K562 (cell line): ENCODE measurements around the gene PLCL2. TPM values are rescaled to one million over a fixed set of nuclear protein-coding genes. Genes with fewer than 3 reads are reported as not detected.

ENCODE experiments used
- ATAC-seq: fragments of 200-7000 bp; cut with Tn5 transposase; 3 replicates; pipeline ENCODE4 v1.9.1; 2020; ENCODE audit warnings: moderate library complexity
- BruUV-seq: library from RNA; stranded (reverse); fragments of 400-500 nt; replicated peaks from 2 replicates; lab custom pipeline; 2021; lab: Mats Ljungman, UMichigan
- CTCF ChIA-PET: fragments of 300-600 bp; formaldehyde crosslinking; extraction: SDS; loops from one replicate; lab custom pipeline; 2021; ENCODE audit warnings: low intra/inter-chr PET ratio; lab: Yijun Ruan, JAX
- POLR2A ChIA-PET: fragments of 300-600, 350-650 bp; sonication (Branson Sonifier 250); formaldehyde crosslinking; extraction: SDS; loops from one replicate; lab custom pipeline; 2021; ENCODE audit warnings: antibody characterized with exemption, inconsistent platforms; lab: Yijun Ruan, JAX
- DNase-seq, 4 experiments: peaks; one replicate each; pipeline versions ENCODE4 v3.0.0 to v3.0.0-alpha.2; 2011 to 2018; ENCODE audit warnings: low spot score in 3 of 4, mixed read lengths in 3 of 4; ENCODE audit errors: extremely low read depth in 1 of 4
- FAIRE-seq: peaks from 2 replicates; lab custom pipeline; 2011; peaks lifted over from hg19 to GRCh38; lab: Jason Lieb, UNC
- H2AFZ ChIP-seq: 2 replicates; pipeline ENCODE4 v1.6.0; 2011; ENCODE audit warnings: low read depth, low read length, control low read depth, inconsistent platforms
- H3K27ac ChIP-seq: fragments of 200-600 bp; 3 replicates; pipeline ENCODE4 v1.8.0; 2011; ENCODE audit warnings: low read depth, mild to moderate bottlenecking, control low read depth, inconsistent platforms, low read length, moderate library complexity, mixed read lengths; ENCODE audit errors: extremely low read depth
- H3K27me3 ChIP-seq, 2 experiments: fragments of 300-600 bp in 1 of 2; 2 replicates in 1 of 2; 3 replicates in 1 of 2; pipeline versions ENCODE4 v1.6.0 to v1.8.0; 2011; ENCODE audit warnings: inconsistent platforms in 2 of 2, low read length in 2 of 2, mild to moderate bottlenecking in 1 of 2, mixed read lengths in 1 of 2, moderate library complexity in 1 of 2; ENCODE audit not compliant: control insufficient read depth in 2 of 2, insufficient read depth in 2 of 2
- H3K36me3 ChIP-seq: fragments of 300-600 bp; 3 replicates; pipeline ENCODE4 v1.8.0; 2011; ENCODE audit warnings: mild to moderate bottlenecking, low read length, inconsistent platforms; ENCODE audit not compliant: control insufficient read depth, insufficient read depth
- H3K4me1 ChIP-seq, 2 experiments: fragments of 200-600 bp in 1 of 2; replicated peaks in 1 of 2; 2 replicates in 1 of 2; 3 replicates in 1 of 2; pipeline versions ENCODE4 v1.5.1 to v1.8.0; 2011; ENCODE audit warnings: inconsistent platforms in 2 of 2, low read length in 2 of 2, mild to moderate bottlenecking in 1 of 2, mixed read lengths in 1 of 2, moderate library complexity in 1 of 2; ENCODE audit not compliant: control insufficient read depth in 2 of 2, insufficient read depth in 2 of 2
- H3K4me2 ChIP-seq: 2 replicates; pipeline ENCODE4 v1.6.1; 2011; ENCODE audit warnings: low read length, control low read depth, inconsistent platforms, mixed read lengths; ENCODE audit not compliant: insufficient read depth
- H3K4me3 ChIP-seq: fragments of 200-600 bp; sonication (generic), shearing (Covaris generic); 2 replicates; pipeline ENCODE4 v1.5.1; 2016; ENCODE audit warnings: control low read depth, inconsistent platforms
- H3K79me2 ChIP-seq: fragments of 200-600 bp; 3 replicates; pipeline ENCODE4 v1.8.0; 2011; ENCODE audit warnings: low read length, inconsistent platforms; ENCODE audit not compliant: control insufficient read depth, insufficient read depth
- H3K9ac ChIP-seq, 2 experiments: 2 replicates each; pipeline versions ENCODE4 v1.6.0 to v1.6.1; 2011; ENCODE audit warnings: low read depth in 2 of 2, low read length in 2 of 2, control low read depth in 1 of 2, inconsistent platforms in 1 of 2, mild to moderate bottlenecking in 1 of 2, mixed read lengths in 1 of 2; ENCODE audit not compliant: insufficient read depth in 1 of 2
- H3K9me1 ChIP-seq: one replicate; pipeline ENCODE4 v1.6.0; 2011; ENCODE audit warnings: inconsistent platforms, mild to moderate bottlenecking, low read length, moderate library complexity; ENCODE audit not compliant: control insufficient read depth, insufficient read depth
- H3K9me3 ChIP-seq: replicated peaks from 2 replicates; pipeline ENCODE4 v1.5.1; 2011; ENCODE audit warnings: low read depth, low read length, inconsistent platforms; ENCODE audit not compliant: control insufficient read depth, insufficient read depth
- H4K20me1 ChIP-seq: replicated peaks from 2 replicates; pipeline ENCODE4 v1.6.1; 2011; ENCODE audit warnings: low read length, inconsistent platforms, mixed read lengths; ENCODE audit not compliant: control insufficient read depth, insufficient read depth
- ATF1 ChIP-seq, 2 experiments: fragments of 450-650 bp in 1 of 2; IDR thresholded peaks; 2 replicates each; pipeline ENCODE4 v1.6.1; 2016; ENCODE audit warnings: missing compliant biosample characterization in 1 of 2, missing genetic modification characterization in 1 of 2
- CSDE1 ChIP-seq, 2 experiments: fragments of 450-650 bp; IDR thresholded peaks; 2 replicates each; pipeline ENCODE4 v1.6.1; 2016; ENCODE audit warnings: mild to moderate bottlenecking in 1 of 2
- DIDO1 ChIP-seq: fragments of 450-650 bp; IDR thresholded peaks from 2 replicates; pipeline ENCODE4 v1.6.1; 2016; ENCODE audit warnings: low read depth, missing biosample characterization, missing genetic modification characterization
- DNMT1 ChIP-seq: fragments of 450-650 bp; IDR thresholded peaks from 2 replicates; pipeline ENCODE4 v1.6.1; 2016; ENCODE audit warnings: antibody characterized with exemption, mild to moderate bottlenecking
- FOXJ2 ChIP-seq: fragments of 200-800 bp; sonication (Bioruptor generic); IDR thresholded peaks from 2 replicates; pipeline ENCODE4 v1.6.1; 2016; ENCODE audit warnings: missing genetic modification characterization, missing compliant biosample characterization
- FOXM1 ChIP-seq, 2 experiments: fragments of 450-650 bp in 1 of 2; sonication (generic) in 1 of 2; formaldehyde crosslinking in 1 of 2; IDR thresholded peaks; 2 replicates each; pipeline versions ENCODE4 v1.6.1 to v1.9.0; 2017 to 2022; ENCODE audit warnings: low read depth in 2 of 2, mild to moderate bottlenecking in 2 of 2, missing genetic modification reagents in 1 of 2, moderate library complexity in 1 of 2
- GATAD2B ChIP-seq: fragments of 450-650 bp; IDR thresholded peaks from 2 replicates; pipeline ENCODE4 v1.6.1; 2017; ENCODE audit warnings: mild to moderate bottlenecking, borderline replicate concordance
- GTF2A2 ChIP-seq: IDR thresholded peaks from 2 replicates; pipeline ENCODE4 v1.6.1; 2016; ENCODE audit warnings: mild to moderate bottlenecking, missing genetic modification characterization, missing compliant biosample characterization
- HMG20A ChIP-seq: fragments of 450-650 bp; formaldehyde crosslinking; conservative IDR thresholded peaks from 2 replicates; pipeline ENCODE4 v1.4.0; 2020; ENCODE audit warnings: mild to moderate bottlenecking, mixed read lengths
- HNRNPK ChIP-seq: fragments of 200-400 bp; formaldehyde crosslinking; IDR thresholded peaks from one replicate; pipeline ENCODE4 v1.6.1; 2018; ENCODE audit warnings: mild to moderate bottlenecking, low read depth, low read length; ENCODE audit not compliant: poor library complexity, severe bottlenecking
- MCM2 ChIP-seq: fragments of 450-650 bp; IDR thresholded peaks from 2 replicates; pipeline ENCODE4 v1.6.1; 2017; ENCODE audit warnings: low read depth, mild to moderate bottlenecking
- PRPF4 ChIP-seq: fragments of 200-400 bp; formaldehyde crosslinking; IDR thresholded peaks from one replicate; pipeline ENCODE4 v1.6.1; 2017; ENCODE audit warnings: low read length, low read depth, mild to moderate bottlenecking; ENCODE audit not compliant: insufficient read depth, poor library complexity, severe bottlenecking
- SMAD1 ChIP-seq: fragments of 150-350 bp; IDR thresholded peaks from 2 replicates; pipeline ENCODE4 v1.6.1; 2014; ENCODE audit warnings: low read length, low read depth; ENCODE audit not compliant: partially characterized antibody
- SMARCB1 ChIP-seq: IDR thresholded peaks from 2 replicates; pipeline ENCODE4 v1.6.1; 2011; ENCODE audit warnings: improper control_type of control experiment, low read depth; ENCODE audit not compliant: insufficient read length
- SNIP1 ChIP-seq: fragments of 450-650 bp; IDR thresholded peaks from 2 replicates; pipeline ENCODE4 v1.7.1; 2017; ENCODE audit warnings: low read depth, mild to moderate bottlenecking
- SRSF7 ChIP-seq: fragments of 200-400 bp; formaldehyde crosslinking; optimal IDR thresholded peaks from 2 replicates; pipeline ENCODE3; 2017; ENCODE audit warnings: mild to moderate bottlenecking, low read depth, low read length
- ZNF174 ChIP-seq: fragments of 250-450 bp; sonication (Bioruptor Pico); IDR thresholded peaks from 2 replicates; pipeline ENCODE4 v1.4.0; 2020; ENCODE audit warnings: mild to moderate bottlenecking
- WGBS: fragments of 100-300 bp; shearing (Covaris generic); methylation state at CpG from one replicate; pipeline ENCODE4 v1.1.6; 2016; ENCODE audit warnings: low coverage, mixed read lengths; ENCODE audit not compliant: insufficient coverage; ENCODE audit errors: missing lambda C conversion rate; 5-methylcytosine and 5-hydroxymethylcytosine counted together
- in situ Hi-C: fragments of 300-500 bp; cut with MboI; formaldehyde crosslinking; loops from 4 replicates; pipeline ENCODE4 v1.15.0; 2018; ENCODE audit warnings: inconsistent platforms, mixed read lengths
- intact Hi-C: fragments of 100-400 bp; cut with micrococcal nuclease; formaldehyde crosslinking; loops from 2 replicates; pipeline ENCODE4 v1.14.2; 2022
- polyA plus RNA-seq, 8 experiments: library from polyadenylated mRNA; depleted of rRNA in 4 of 8; stranded (reverse) in 5 of 8; unstranded in 3 of 8; fragments of >200 nt; fragmentation: Nextera tagmentation in 2 of 8; fragmentation: Illumina TruSeq in 1 of 8; extraction: Ambion mirVana in 2 of 8; extraction: Trizol in 1 of 8; gene quantifications; 2 replicates each; pipeline versions ENCODE4 v1.2.1 to v1.2.3, GENCODE V29; 2011 to 2014; ENCODE audit warnings: inconsistent platforms in 1 of 8, missing spikeins in 1 of 8
- total RNA-seq, 7 experiments: library from RNA; depleted of rRNA in 6 of 7; stranded (reverse); fragments of >200 nt in 6 of 7; fragmentation: Illumina TruSeq in 2 of 7; extraction: Trizol in 2 of 7; gene quantifications; 2 replicates each; pipeline versions ENCODE4 v1.2.1 to v1.2.3, GENCODE V29; 2011 to 2021; ENCODE audit warnings: low replicate concordance in 1 of 7
- TF ChIP-seq, protein P1 (sequence below): fragments of 450-650 bp; IDR thresholded peaks from 2 replicates; pipeline ENCODE4 v1.6.1; 2016; ENCODE audit warnings: missing biosample characterization, missing genetic modification characterization
- TF ChIP-seq, protein P2 (sequence below): fragments of 250-450 bp; sonication (Bioruptor Pico); IDR thresholded peaks from 2 replicates; pipeline ENCODE4 v1.5.0; 2021
- TF ChIP-seq, protein P3 (sequence below): fragments of 250-450 bp; sonication (Bioruptor Pico); IDR thresholded peaks from 2 replicates; pipeline ENCODE4 v1.8.0; 2022; ENCODE audit warnings: inconsistent platforms, mild to moderate bottlenecking, moderate library complexity, borderline replicate concordance

Gene PLCL2
- total and polyA plus RNA-seq, 9 of the 15 experiments (the other 6 are each of a cell fraction or from before 2014, with no cell fraction given) = 0.03 to 0.18 (median 0.11) TPM; not detected in 2

DNA sequence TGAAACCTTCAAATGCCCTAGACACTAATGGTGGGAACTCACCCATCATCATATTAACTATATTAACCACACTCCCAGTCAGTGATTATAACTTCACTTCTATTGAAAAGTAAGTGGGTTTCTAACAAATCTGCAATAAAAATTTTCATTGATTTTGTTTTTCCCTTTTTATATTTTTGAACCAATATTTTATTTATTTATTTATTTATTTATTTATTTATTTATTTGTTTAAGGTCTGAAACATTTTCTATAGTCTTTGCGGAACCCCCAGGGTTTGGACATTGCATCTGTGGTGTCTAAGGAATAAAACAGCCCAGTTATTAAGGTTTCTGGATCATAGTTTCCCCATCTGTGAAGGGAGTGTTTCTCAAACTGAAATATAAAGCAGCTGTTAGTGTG, 16.2 kb upstream of the PLCL2 start:
- WGBS = 25% methylated on average over 1 of the region's 1 CpG
- CTCF ChIA-PET = no interaction called here
- in situ Hi-C loops (no loop called here), intact Hi-C loops (no loop called here)
- Histone ChIP-seq H3K27ac (no peak overlapping the region), H3K79me2 (no peaks in the 10 kb centered on the region), H3K4me3 (no peak overlapping the region), H3K9ac (no peak overlapping the region), H3K9me3 (no peaks in the 10 kb centered on the region), H3K4me2 (no peak overlapping the region), H4K20me1 (no peaks in the 10 kb centered on the region), H2AFZ (no peak overlapping the region), H3K27me3 (peaks cover 2 to 5% of the 10 kb centered on the region in 2 experiments; a peak in 2 of 5 replicates), H3K9me1 (no peaks in the 10 kb centered on the region), H3K4me1 (no peaks in the 10 kb centered on the region), H3K36me3 (no peaks in the 10 kb centered on the region)
- no peak for DNase-seq
- no peak for ATAC-seq
- no peak for FAIRE-seq
- no TSS peak for BruUV-seq
- POLR2A ChIA-PET = interaction anchor here (0.7 kb wide), 1 partner anchor 256 kb away, joined by 3 read pairs; no protein-coding TSS in a partner anchor
- TF ChIP-seq, protein P1, sequence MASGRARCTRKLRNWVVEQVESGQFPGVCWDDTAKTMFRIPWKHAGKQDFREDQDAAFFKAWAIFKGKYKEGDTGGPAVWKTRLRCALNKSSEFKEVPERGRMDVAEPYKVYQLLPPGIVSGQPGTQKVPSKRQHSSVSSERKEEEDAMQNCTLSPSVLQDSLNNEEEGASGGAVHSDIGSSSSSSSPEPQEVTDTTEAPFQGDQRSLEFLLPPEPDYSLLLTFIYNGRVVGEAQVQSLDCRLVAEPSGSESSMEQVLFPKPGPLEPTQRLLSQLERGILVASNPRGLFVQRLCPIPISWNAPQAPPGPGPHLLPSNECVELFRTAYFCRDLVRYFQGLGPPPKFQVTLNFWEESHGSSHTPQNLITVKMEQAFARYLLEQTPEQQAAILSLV (tag) = no peak
- TF ChIP-seq SNIP1 = no peak
- TF ChIP-seq SMAD1 = no peak
- TF ChIP-seq MCM2 = no peak
- TF ChIP-seq, protein P2, sequence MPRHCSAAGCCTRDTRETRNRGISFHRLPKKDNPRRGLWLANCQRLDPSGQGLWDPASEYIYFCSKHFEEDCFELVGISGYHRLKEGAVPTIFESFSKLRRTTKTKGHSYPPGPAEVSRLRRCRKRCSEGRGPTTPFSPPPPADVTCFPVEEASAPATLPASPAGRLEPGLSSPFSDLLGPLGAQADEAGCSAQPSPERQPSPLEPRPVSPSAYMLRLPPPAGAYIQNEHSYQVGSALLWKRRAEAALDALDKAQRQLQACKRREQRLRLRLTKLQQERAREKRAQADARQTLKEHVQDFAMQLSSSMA (CRISPR knock-in tag) = no peak
- no peak for TF ChIP-seq SRSF7
- no peak for TF ChIP-seq PRPF4
- no peak for TF ChIP-seq HNRNPK
- TF ChIP-seq HMG20A (CRISPR knock-in tag) = no peak
- TF ChIP-seq FOXJ2 (tag) = no peak
- no peak for TF ChIP-seq ZNF174 (CRISPR knock-in tag)
- TF ChIP-seq CSDE1 (IDR thresholded peaks at IDR 0.05) = no peak
- TF ChIP-seq DNMT1 = no peak
- TF ChIP-seq GATAD2B = no peak
- TF ChIP-seq ATF1 (CRISPR knock-in tag; IDR thresholded peaks at IDR 0.05) = no peak
- no peak for TF ChIP-seq ATF1 (tag; IDR thresholded peaks at IDR 0.05)
- no peak for TF ChIP-seq SMARCB1
- TF ChIP-seq GTF2A2 (tag) = no peak
- TF ChIP-seq, protein P3, sequence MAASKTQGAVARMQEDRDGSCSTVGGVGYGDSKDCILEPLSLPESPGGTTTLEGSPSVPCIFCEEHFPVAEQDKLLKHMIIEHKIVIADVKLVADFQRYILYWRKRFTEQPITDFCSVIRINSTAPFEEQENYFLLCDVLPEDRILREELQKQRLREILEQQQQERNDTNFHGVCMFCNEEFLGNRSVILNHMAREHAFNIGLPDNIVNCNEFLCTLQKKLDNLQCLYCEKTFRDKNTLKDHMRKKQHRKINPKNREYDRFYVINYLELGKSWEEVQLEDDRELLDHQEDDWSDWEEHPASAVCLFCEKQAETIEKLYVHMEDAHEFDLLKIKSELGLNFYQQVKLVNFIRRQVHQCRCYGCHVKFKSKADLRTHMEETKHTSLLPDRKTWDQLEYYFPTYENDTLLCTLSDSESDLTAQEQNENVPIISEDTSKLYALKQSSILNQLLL (CRISPR knock-in tag) = no peak
- no peak for TF ChIP-seq DIDO1 (tag)
- TF ChIP-seq FOXM1 (IDR thresholded peaks at IDR 0.05; ENCODE audit: low read depth) = no peak
- TF ChIP-seq FOXM1 (CRISPR knock-in tag; IDR thresholded peaks at IDR 0.05; ENCODE audit: low read depth) = no peak
